NCI-H2029 treated with DMSO at 0.1 percent for 48 hours (cell line): ENCODE results near the gene UBASH3B.

Source experiments
- DNase-seq: peaks from one replicate; lab custom pipeline; 2025; lab: John Stamatoyannopoulos, UW

UBASH3B gene

DNA sequence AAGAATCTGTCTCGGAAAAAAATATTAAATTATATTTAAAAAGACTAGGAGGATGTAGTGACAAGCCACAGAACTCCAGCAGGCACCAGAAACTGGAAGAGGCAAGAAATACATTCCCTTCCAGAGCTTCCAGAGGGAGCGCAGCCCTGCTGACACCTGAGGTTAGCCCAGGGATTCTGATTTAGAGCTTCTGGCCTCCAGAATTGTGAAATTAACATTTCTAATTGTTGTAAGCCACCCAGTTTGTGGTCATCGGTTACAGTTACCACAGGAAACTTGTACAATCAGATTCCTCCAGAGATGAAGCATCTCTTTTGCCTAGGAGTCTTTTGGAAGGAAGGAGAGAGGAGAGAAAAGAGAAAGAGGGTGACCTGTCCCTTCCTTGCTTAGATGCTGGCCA, 6.4 kb upstream of the UBASH3B start:
- DNase-seq = no peak

DNA sequence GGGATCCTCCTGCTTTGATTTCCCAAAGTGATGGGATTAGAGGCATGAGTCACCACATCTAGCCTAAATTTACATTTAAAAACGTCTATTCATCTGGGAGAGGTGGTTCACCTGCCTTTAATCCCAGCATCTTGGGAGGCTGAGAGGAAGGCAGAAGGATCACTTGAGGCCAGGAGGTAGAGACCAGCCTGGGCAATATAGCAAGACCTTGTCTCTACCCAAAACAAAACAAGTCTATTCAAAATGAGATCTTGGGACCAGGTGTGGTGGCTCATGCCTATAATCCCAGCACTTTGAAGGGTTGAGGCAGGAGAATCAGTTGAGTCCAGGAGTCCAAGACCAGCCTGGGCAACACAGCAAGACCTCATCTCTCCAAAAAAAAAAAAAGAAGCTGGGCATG, 4.9 kb upstream of the UBASH3B start:
- DNase-seq = no peak

DNA sequence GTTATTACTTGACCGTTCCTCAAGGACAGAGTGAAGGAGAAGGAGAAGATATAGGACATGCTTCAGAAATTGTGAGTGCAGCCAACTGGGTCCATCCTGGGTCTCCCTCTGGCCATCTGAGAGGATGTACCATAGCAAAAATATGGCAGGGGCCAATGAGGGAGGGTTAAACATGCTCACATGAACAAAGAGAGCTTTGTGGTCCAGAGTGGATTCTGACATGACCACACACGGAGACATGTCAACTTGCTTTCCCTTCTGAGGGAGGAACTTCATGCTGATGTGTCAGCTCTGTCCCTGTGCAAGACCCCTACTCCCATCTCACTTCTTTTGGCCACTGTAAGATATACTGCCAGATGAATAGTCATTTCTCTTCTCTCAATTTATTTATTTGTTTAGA, 3.0 kb upstream of the UBASH3B start:
- no peak for DNase-seq

DNA sequence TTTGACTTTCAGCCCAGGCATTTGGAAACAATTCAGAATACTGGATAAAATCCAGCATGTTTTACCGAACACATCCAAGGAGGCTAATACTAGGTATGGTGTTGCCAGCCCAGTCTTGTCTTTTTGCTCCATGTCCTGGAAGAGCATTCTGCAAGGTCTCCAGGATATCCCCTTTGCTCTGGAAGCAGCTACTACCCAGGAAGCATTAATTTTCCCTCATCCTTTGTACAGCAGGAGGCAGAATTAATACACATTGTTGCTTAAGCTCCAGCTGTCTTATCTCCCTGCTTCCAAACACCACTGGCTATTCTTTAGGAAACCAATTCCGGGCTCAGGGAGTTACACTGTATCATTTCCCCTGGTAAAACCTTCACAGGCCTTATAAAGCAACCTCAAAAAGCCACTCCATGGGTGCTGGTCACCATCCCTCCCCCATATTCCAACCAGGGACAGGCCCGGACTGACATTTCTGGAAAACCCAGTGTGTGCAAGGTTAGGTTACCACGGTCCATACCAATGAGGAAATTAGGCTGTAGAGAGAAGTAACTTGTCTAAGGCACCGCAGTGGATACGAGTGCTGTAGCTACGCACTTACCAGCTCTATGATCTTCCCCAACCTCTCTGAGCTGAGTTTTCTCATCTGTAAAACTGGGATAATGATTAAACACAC, 1.5 kb upstream of the UBASH3B start:
- no peak for DNase-seq

DNA sequence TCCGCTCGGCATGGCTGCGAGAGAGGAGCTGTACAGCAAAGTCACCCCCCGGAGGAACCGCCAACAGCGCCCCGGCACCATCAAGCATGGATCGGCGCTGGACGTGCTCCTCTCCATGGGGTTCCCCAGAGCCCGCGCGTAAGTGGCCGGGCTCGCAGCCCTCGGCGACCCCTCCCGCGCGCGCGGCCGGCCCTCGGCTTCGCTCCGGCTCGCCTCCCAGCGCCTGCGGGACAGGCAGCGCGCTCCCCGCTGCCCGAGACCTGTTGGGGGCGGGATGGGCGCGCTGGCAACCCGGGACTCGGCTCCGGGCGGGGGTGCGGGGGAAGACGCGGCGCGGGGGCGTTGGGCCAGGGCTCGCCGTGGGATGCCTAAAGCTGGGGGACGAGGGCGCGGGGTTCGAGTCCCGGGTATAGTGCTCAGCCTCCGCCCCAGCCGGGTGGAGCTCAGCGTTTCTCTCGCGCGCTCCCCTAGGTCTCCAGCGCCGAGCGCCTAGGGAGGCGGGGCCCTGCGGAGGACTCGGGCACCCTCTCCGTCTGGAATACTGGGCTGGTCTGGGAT, 630 bp downstream of the UBASH3B start:
- DNase-seq = no peak

DNA sequence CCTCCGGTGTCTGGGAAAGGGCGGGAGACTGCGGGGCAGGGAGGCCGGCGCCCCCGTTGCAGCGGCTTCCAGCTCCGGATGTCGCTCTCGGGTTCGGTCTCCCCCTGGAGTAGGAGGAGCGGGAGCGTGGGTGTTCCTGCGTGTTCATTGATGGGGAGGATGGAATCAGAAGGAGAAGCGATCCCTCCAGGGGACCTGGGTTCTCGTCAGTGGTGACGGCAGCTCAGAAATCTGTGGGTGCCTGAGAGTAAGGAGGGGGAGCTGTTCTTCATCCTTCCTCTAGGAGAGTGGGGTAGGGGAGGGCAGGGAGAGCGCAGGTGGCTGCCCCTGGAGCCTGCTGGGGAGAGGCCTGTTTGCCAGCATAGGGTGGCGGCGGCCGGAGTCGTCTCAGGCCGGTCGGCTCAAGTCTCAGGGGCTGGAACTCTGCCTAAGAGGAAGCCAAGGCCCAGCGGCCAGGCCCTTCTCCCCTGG, 1.1 kb downstream of the UBASH3B start:
- DNase-seq = no peak

DNA sequence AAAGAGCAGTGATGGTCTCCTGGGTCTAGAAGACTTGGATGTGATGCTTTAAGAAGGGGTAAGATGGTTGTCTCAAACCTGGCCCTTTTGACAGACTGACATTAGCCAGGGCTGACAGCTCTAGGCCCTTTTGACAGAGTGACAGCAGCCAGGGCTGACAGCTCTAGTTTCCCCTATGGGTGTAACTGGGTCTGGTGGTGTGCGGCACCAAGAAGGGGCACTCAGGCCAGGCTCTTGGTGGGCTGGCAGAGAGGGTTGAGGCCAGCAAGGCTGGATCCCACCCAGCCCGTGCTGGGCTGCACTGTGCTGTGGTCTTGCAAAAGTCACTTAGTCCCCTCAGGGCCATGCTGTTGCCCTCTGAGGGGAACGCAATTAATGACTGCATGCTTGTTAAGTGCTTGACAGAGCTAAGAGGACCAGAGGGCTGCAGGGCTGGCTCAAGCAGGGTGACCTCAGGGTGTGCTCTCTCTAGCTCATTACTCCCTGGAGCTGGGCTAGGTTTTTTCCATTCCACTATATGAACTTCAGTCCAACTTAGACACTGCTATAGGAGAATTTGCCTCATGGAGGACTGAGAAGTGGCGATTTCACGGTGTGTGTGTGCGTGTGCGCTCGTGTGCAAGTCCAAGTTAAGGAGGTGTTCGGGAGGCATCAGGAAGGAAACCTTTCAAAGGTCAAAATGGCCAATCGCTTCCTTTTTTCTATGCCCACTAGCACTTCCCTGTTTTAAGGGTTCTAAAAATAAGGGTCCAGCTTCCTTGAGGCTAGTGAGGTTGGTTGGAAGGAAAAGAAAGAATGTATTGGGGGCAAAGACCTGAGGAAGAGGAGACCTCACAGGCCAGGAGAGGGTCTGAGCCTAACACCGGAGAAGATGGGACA, 4.4 kb downstream of the UBASH3B start:
- no peak for DNase-seq

DNA sequence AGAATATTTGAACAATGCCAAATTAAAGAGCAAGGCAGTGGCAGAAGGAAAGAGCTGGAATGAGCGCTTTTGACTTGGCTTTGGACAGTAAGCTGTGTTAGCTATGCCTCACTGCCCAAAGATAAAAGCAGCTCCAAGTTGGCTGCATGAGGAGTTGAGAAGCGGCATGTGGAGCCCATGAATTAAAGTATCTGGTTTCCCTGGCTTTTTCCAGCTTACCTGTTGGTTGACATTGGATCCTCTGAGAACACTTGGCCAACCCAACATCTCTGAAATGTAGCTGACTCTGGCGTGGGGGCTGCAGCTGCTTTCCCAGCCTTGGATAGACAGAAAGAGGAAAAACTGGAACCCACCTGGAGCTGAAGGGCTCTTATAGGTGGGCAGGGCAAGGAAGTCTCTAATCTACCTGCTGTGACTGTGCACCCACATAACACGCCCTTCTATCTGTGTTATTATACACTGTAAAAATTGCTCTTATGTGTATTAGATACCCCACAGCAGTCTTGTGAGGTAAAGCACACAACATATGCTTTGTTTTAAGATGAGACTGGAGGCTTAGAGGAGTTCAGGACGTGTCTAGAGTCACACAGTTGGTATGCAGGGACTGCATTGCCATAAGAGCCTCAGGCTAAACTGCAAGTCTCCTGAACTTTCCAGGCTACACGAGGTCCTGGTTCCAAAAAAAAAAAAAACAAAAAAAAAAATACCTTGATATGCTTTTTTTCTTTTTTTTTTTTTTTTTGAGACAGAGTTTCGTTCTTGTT, 5.8 kb downstream of the UBASH3B start:
- peak; percentile 89 for DNase-seq

DNA sequence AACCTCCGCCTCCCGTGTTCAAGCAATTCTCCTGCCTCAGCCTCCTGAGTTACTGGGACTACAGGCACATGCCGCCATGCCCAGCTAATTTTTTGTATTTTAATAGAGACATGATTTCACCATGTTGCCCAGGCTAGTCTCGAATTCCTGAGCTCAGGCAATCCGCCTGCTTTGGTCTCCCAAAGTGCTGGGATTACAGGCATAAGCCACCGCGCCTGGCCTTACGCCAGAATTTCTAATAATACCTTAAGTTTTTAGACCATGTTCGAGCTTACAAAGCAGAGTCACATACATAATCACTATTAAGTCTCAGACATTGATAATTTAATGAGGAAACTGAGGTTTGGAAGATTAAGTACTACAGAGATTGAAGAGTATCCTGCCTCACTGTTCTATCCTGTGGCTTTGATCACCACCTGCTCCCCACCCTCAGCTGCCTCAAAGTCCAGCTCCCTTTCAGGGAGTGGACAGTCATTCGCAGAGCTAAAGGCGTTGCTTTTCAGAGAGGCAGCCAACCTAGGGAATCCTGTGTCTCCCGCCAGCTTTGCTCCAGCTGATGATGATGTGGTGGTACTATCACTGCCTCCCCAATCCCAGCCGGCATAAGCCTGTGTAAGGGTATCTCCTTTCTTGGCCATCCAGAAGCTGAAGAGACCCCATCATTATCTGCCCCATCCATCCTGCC, 7.7 kb downstream of the UBASH3B start:
- no peak for DNase-seq

DNA sequence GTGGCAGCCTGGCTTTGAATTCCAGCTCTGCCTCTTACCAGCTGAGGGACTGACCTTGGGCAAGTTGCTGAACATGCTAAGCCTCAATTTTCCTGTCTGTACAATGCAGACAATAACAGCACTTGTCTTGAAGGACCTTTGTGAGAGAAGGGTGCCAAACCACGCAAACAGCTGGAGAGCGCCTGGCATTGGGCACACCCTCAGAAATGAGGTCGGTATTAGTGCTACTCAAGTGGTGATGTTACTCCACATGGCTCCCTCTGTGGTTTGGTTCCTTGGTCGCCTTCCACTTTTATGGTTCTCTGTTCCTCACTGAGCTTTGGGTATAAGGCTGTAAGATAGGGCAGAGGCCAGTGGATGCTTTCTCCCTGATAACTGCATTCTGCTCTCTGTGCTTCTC, 8.2 kb downstream of the UBASH3B start:
- peak; percentile 86 for DNase-seq

DNA sequence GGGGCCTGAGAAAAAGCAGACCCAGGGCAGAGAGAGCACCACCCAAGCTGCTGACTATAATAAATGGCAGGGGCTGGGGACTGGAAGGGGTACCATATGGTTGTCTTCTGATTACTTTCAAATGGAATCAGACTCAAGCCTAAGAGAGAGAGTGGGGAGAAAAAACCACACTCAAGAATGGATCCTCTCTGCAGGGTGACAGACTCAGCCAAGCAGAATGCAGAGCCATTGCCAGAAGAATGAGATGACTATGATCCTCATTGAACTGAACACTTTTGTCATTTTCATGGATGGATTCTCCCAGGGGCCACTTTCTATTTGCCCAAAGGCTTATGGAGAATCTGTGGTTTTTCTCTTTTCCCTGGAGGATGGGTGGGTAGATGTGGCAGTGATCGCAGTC, 8.7 kb downstream of the UBASH3B start:
- DNase-seq = no peak

DNA sequence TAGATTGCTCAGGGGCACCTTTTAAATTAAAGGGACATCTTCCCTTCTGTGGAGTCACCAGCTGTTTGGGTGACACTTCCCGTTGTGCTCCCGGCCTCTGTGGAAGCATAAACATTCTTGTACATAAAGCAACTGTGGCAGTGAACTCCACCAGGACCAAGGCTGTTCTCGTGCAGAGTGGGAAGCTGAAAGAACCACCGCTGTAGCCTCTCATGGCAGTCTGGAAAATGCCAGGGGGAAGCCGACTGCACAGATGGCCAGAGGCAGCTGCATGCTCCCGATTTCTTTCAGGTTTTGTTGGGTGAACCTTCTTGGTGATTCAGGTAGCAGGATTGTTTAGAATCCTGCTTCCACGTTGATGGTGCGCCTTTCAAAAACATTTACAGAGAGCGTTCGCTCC, 10.3 kb downstream of the UBASH3B start:
- DNase-seq = no peak

DNA sequence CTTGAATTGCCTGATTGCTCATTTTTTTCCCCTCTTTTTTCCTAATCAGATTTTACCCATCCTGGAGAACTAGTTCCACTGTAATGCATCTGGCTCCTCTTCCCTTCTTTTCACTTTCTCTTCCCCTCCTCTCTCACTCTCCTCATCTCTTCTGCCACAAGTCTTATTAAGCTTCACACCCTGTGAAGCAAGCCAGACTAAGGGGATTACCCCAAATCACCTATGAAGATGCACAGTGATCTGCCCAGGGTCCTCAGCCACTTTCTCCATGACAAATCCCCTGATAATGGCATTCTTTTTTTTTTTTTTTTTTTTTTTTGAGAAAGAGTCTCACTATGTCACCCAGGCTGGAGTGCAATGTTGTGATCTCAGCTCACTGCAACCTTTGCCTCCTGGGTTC, 11.2 kb downstream of the UBASH3B start:
- no peak for DNase-seq

DNA sequence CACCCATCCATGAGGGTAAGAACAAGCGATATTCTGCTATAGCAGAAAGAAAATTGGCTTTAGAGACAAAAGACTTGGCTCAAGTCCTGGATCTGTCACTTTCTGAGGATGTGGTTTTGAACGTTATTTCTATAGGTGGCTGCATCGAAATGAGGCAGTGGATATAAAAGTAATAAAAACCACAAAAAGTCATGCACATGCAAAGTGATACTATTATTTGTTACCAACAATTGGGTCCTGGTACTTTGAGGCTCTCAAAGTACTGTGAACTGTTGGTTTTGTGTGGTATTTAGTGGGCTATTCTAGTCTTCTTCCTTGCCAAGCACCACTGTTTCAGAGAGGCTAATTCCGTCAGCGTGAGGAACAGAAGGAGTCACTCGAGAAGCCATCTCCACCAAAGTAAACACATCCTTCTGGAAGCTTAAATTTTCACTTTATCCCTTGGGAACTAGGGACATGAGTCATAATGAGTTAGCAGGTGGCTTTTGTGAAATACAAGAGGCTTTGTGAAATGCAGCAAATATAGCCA, 13.1 kb downstream of the UBASH3B start:
- DNase-seq = peak; percentile 67

DNA sequence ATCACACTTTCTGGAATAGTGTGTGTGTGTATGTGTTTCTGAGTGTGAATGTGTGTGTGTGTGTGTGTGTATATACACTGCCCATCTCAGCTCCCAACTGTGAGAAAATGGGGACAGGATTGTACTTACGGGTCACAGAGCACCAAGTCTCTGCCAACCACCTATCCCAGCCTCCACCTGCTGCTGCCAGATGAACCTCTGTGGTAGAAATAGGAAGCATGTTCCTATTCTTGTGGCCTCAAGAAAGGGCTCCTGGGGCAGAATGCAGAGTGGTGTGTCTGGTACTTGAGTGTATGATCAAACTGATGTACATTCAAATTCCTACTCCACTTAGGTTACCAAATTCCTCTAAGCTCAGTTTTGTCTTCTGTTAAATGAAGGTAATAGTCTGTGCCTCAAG, 14.6 kb downstream of the UBASH3B start:
- DNase-seq = no peak

DNA sequence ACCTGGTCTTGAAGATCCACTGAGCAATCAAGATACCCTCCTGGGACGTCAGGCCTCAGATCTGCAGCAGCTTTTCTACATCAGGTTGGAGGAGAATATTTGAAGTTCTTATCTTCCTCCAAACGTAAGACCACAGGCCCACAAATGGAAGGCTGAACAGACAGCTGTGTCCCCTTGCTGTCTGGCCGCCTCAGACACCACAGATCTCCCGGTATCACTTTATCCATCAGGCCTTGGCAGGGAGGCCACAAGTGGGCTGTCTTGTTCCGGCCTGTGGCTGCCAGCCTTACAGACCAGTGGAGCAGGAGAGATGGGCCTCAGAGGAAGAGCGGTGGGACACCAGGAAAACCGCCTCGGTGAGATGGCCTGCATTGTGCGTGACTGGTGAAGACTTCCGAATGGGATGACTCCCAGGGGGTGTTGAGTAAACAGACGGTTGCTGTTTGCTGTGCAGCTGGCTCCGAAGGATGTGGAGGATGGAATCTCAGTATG, 15.9 kb downstream of the UBASH3B start:
- DNase-seq = no peak

DNA sequence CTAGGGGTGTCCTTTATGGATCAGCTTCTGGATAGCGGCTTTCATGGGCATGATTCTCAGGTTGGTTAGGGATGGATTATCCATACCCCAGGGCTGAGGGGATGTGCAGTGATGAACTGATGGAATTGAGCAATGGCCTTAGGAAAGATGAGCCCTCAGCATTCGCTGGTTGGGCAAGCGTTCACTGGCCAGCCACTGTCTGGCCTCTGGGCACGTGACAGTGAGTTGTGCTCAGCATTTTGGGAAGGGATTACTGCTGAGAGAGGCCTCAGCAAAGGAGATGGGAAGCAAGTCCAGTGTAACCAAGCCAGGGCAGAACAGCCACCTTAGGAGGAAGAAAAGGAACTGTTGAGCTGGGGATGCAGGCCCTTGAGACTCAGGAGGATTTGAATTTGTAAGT, 17.4 kb downstream of the UBASH3B start:
- DNase-seq = no peak

DNA sequence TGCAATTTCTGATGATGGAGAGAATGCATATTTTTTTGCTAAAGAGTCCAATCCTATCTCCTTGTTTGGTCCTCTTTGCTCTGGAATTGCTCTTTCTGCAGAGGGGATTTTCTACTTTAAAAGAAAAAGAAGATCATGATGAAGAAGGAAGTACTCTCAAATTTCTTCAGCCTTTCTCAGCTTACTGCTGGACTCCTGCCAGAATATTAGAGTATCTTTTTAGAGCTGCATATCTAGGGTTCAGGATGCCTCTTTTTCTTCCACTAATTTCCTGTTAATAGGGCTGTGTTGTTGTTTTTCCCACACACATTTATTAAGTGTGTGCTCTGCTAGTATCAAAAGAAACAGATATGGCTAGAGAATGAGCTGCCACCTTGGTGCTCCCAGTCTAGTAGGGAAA, 18.2 kb downstream of the UBASH3B start:
- no peak for DNase-seq

DNA sequence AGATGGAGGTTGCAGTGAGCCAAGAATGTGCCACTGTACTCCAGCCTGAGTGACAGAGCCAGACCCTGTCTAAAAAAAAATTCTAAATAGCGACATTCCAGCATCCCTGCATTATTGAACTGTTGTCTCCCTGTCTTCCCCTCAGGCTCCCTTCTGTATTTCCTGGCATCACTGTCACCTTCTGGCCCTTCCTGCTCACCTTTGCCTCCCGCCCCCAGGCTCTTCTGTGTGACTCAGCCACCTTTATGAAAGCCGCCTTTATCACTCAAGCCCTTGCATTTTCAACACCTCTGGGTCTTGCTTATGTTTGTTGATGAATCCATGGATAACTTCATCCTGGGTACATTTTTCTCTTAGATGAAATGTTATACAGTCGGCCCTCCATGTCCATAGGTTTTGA, 21.1 kb downstream of the UBASH3B start:
- DNase-seq = no peak

DNA sequence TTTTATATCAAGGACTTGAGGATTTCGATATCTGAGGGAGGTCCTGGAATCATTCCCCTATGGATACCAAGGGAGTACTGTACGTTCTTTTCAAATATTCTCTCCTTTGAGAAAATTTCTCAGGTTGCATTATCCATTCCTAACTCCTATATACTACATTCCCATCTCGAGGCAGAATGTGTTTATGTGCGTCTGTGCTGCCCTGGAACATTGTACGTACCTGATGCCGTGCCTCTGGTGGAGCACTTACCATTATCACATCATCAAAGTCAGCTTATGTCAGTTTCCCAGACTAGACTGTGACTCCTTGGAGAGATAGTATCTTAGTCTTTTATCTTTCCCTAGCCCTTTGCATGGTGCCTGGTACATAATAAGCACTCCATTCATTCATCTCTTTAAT, 21.7 kb downstream of the UBASH3B start:
- no peak for DNase-seq

DNA sequence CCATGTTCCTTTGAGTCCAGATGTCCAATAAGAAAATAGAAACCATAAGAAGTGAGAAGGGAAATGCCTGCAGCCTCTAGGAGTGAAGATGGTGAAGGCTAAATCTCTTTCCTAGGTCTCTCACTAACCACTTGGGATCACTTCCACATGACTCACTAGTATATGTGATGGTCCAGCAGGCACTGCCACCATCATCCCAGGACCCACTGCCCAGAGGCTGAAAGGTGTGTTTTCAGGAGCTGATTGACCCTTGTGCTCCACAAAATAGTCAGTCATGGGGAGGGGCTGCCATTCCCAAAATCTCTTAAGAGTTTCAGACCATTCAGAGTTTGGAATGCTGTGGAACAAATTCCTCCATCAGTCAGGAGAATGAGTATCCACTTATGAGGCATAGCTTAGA, 22.9 kb downstream of the UBASH3B start:
- no peak for DNase-seq
